Prostate gland (tissue), 2 donors: ENCODE measurements around the gene ZNF385B. TPM values are rescaled to one million over a fixed set of nuclear protein-coding genes. Genes with fewer than 3 reads are reported as not detected.

Source experiments
- DNase-seq: peaks from one replicate; pipeline ENCODE4 v3.0.0-alpha.2; 2019; ENCODE audit warnings: low spot score
- H3K27ac ChIP-seq, 2 donors: fragments of 200-600 bp; sonication (generic); 2 replicates each; pipeline ENCODE4 v1.5.1; 2017 to 2019
- H3K27me3 ChIP-seq: fragments of 200-600 bp; sonication (generic); replicated peaks from 2 replicates; pipeline ENCODE4 v1.5.1; 2019; ENCODE audit not compliant: insufficient read depth
- H3K36me3 ChIP-seq, 2 donors: fragments of 200-600 bp; sonication (generic); 1 replicate in 1 of 2; 2 replicates in 1 of 2; pipeline versions ENCODE4 v1.5.1 to v1.8.1; 2017 to 2019
- H3K4me1 ChIP-seq: fragments of 200-600 bp; sonication (generic); replicated peaks from 2 replicates; pipeline ENCODE4 v1.5.1; 2019
- H3K4me3 ChIP-seq, 2 donors: fragments of 200-600 bp; sonication (generic); 2 replicates each; pipeline ENCODE4 v1.5.1; 2017 to 2019
- H3K9me3 ChIP-seq: fragments of 200-600 bp; sonication (generic); 2 replicates; pipeline ENCODE4 v1.5.1; 2017
- CTCF ChIP-seq, 4 experiments: fragments of 200-600 bp in 2 of 4; fragments of 450-650 bp in 2 of 4; sonication (generic) in 2 of 4; IDR thresholded peaks; 1 replicate in 3 of 4; 2 replicates in 1 of 4; pipeline ENCODE4 v1.5.1; 2016 to 2019; ENCODE audit warnings: antibody characterized with exemption in 4 of 4, mild to moderate bottlenecking in 2 of 4, moderate library complexity in 2 of 4
- POLR2A ChIP-seq: fragments of 450-650 bp; IDR thresholded peaks from one replicate; pipeline ENCODE4 v1.6.1; 2016; ENCODE audit warnings: antibody characterized with exemption, mild to moderate bottlenecking
- POLR2AphosphoS5 ChIP-seq: sonication (generic); formaldehyde crosslinking; IDR thresholded peaks from one replicate; pipeline ENCODE4 v1.6.1; 2017; ENCODE audit warnings: antibody characterized with exemption
- WGBS: methylation state at CpG from one replicate; pipeline ENCODE4 v1.1.5; 2018; 5-methylcytosine and 5-hydroxymethylcytosine counted together
- intact Hi-C: fragments of 100-400 bp; cut with DNase I; formaldehyde crosslinking; loops from one replicate; pipeline ENCODE4 v1.14.2; 2022
- total RNA-seq, 2 donors: library from RNA; depleted of rRNA; stranded (reverse); fragments of >200 nt; gene quantifications; one replicate each; pipeline ENCODE4 v1.1.0, GENCODE V29; 2016

The ZNF385B gene
- total RNA-seq, 2 donors from 2014 or later, result 4.9 to 35.7 TPM

- no peak overlapping the region for H3K4me3 ChIP-seq
- no peaks in the 10 kb centered on the region for H3K4me1 ChIP-seq
- no peaks in the 10 kb centered on the region for H3K36me3 ChIP-seq
- H3K27me3 ChIP-seq, result no peaks in the 10 kb centered on the region
- H3K9me3 ChIP-seq, result no peaks in the 10 kb centered on the region
- no peak for DNase-seq
- no peak overlapping the region for H3K27ac ChIP-seq
- WGBS, result 87% methylated on average over 2 of the region's 2 CpGs
- intact Hi-C loops, result no loop called here
- TF ChIP-seq POLR2AphosphoS5, result no peak
- TF ChIP-seq CTCF (IDR thresholded peaks at IDR 0.05), result no peak
- TF ChIP-seq POLR2A, result no peak
These were observed 266.9 kb downstream of the ZNF385B start for GRCh38 chr2:179594268-179595112.

- no peak for TF ChIP-seq CTCF (IDR thresholded peaks at IDR 0.05)
- no peak for TF ChIP-seq POLR2AphosphoS5
- TF ChIP-seq POLR2A, result no peak
- no peaks in the 10 kb centered on the region for H3K27me3 ChIP-seq
- H3K27ac ChIP-seq, result no peak overlapping the region
- intact Hi-C loops, result no loop called here
- no peak overlapping the region for H3K4me3 ChIP-seq
- no peaks in the 10 kb centered on the region for H3K9me3 ChIP-seq
- WGBS, result 93% methylated on average over 3 of the region's 3 CpGs
- DNase-seq, result no peak
- no peaks in the 10 kb centered on the region for H3K36me3 ChIP-seq
- H3K4me1 ChIP-seq, result no peaks in the 10 kb centered on the region
These were observed 268.1 kb downstream of the ZNF385B start for GRCh38 chr2:179593323-179593722.

- no peak overlapping the region for H3K27ac ChIP-seq
- 85% methylated on average over 7 of the region's 7 CpGs for WGBS
- intact Hi-C loops, result no loop called here
- no peaks in the 10 kb centered on the region for H3K27me3 ChIP-seq
- TF ChIP-seq POLR2AphosphoS5, result no peak
- no peak for TF ChIP-seq POLR2A
- TF ChIP-seq CTCF (IDR thresholded peaks at IDR 0.05), result no peak
- no peaks in the 10 kb centered on the region for H3K9me3 ChIP-seq
- no peak for DNase-seq
- no peaks in the 10 kb centered on the region for H3K4me1 ChIP-seq
- H3K36me3 ChIP-seq, result no peaks in the 10 kb centered on the region
- H3K4me3 ChIP-seq, result no peak overlapping the region
These were observed 269.1 kb downstream of the ZNF385B start for GRCh38 chr2:179592167-179592936.

GRCh38 chr2:179591690-179592089 lies 269.7 kb downstream of the ZNF385B start:
- H3K9me3 ChIP-seq, result no peaks in the 10 kb centered on the region
- no peak overlapping the region for H3K4me3 ChIP-seq
- intact Hi-C loops, result no loop called here
- TF ChIP-seq POLR2A (no peak), POLR2AphosphoS5 (no peak), CTCF (IDR thresholded peaks at IDR 0.05) (no peak)
- no peak for DNase-seq
- no peak overlapping the region for H3K27ac ChIP-seq
- H3K27me3 ChIP-seq, result no peaks in the 10 kb centered on the region
- no peaks in the 10 kb centered on the region for H3K36me3 ChIP-seq
- WGBS, result 90% methylated on average over 1 of the region's 1 CpG
- no peaks in the 10 kb centered on the region for H3K4me1 ChIP-seq
